HTR-8/SVneo (cell line): Measurements from ENCODE around the gene KMT2B.
"Not testable (repeated sequence)": the region's sequence is repeated elsewhere in the genome, so short reads cannot be mapped to it uniquely, and the experiment has no call there.

Experiments
- DNase-seq: peaks from one replicate; pipeline ENCODE4 v3.0.0; 2011; ENCODE audit warnings: low spot score, mixed read lengths; ENCODE audit not compliant: insufficient read length
- FAIRE-seq: peaks from 2 replicates; lab custom pipeline; 2011; peaks lifted over from hg19 to GRCh38; lab: Jason Lieb, UNC

Gene KMT2B

DNA sequence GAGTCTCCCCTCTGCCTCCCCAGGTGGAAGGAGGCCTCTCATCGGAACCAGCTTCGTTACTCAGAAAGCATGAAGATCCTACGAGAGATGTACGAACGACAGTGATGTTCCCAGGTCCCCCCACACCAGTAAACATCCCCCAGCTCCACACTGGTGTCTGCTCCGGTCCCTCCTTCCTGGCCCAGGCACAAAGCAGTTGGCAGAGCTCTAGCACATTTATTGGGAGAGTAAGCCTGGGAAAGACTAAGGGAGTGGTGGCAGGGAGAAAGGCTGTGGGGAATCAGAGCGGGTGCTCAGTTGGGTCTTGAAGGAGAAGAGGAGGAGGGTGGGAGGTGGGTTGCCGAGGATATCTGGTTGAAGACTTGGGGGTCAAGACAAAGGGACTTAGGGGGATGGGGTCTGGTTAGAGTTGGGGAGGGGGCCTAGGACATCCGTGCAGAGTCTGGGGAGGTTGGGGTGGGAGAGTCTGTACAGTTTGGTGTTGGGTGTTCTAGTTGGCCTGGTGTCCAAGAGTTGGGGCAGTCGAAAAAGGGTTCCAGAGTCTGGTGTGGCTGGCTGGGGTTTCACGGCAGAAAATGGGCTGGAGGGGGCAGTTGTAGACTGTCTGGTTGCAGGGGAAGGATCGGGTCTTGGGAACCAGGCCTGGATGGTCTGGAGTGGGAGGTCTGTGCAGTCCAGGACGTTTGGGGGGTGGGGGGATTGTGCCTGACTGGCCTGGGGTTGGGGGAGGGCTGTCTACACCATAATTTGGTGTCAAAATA, 36.7 kb downstream of the KMT2B start:
- FAIRE-seq (no peak), DNase-seq (no peak)

DNA sequence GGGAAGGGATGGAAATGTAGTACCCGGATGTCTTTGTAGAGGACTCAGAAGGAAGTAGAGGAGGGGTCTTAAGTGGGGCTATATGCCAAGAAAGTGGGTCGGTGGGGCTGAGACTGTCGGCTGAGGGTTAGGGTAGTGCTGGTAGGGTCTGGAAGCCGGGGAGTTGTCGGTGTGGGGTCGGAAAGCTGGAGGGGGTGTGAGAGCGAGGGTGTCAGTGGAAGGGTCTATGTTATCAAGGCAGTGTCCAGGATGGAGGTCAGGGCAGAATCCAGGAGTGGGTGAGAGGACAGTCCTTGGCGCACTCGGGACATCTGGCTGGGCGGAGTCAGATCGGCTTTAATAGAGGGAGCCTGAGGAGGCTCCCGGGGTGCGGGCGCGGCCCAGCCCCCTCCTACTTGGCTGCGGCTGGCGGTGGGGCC, 37.3 kb downstream of the KMT2B start:
- no peak for DNase-seq
- FAIRE-seq = no peak

DNA sequence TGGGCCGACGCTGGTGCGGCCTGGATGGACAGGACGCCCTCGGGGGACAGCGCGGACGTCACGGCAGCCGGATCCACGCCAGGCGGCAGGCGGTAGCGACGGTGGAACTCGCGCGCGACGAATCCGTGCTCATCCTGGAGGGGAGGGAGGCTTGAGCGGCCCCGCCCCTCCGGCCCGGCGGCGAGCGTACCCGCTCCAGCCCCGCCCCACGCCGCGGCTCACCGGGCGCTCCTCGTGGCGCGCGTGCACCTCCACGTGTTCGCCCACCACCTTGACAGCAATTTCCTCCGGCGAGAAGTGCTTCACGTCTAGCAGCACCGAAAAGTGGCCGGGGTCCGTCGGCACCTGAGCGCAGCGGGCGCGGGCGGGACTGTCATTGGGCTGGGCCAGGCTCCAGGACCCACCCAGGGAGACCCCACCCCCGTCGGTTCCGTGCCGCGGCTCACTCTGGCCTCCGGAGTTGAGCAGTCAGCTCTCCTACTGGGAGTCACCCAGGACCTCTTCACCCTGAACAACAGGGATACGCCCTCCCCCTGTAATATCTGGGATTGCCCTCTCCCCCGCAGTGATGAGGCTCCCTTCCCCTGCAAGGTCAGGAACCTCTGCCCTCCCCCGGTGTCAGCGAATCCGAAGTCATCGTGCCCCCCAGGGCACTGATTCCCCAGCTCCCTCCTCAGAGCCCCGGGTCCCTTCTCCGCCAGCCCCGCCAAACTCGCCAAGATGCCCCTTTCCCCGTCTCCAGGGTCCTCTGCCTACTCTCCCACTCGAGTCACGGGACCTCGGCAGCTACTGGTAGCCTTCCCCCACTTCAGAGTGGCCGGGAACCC, 38.0 kb downstream of the KMT2B start:
- FAIRE-seq (no peak), DNase-seq (no peak)

DNA sequence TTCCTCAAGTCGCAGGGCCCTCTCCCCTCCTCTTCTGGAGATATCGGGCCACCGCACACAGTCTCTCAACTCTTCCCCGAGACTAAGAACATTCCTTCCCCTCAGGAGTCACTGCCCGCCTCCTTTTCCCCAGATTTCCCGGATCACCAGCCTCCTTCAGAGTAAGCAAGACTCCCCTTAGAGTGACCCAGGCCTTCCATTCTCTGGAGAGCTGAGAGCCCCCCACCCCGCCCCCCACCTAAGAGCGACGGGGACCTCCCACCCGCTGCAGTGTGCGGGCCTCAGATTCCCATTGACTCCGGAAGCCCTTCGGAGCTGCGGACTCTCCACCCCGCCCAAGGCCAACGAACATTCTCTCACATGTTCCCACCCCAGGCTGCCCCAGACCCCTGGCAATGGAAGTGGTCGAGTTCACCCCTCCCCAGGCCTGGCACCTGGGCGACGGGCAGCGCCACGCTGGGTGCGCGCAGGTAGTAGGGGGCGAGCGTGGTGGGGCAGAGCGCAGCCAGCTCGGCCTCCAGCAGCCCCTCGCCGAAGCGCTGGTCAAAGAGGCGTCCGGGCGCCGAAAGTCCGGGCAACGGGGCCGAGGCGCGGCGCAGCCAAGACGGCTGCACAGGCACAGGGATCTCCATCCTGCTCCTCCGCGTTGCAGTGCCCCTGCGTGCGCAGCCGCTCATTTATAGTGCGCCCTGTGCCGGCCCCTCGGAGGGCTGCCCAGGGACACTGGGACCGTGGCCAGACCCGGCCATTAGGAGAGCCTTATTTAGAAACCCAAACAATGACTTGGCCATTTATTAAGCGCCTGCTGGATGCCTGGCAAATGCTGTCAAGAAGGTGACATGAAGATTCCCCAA, 38.8 kb downstream of the KMT2B start, which contains the start of gene HSPB6:
TSS of gene HSPB6 (minus strand) at position 653 of the 854 bp plus-strand sequence. CDS start at position 632, 21 bp downstream.
- FAIRE-seq (no peak), DNase-seq (no peak)

DNA sequence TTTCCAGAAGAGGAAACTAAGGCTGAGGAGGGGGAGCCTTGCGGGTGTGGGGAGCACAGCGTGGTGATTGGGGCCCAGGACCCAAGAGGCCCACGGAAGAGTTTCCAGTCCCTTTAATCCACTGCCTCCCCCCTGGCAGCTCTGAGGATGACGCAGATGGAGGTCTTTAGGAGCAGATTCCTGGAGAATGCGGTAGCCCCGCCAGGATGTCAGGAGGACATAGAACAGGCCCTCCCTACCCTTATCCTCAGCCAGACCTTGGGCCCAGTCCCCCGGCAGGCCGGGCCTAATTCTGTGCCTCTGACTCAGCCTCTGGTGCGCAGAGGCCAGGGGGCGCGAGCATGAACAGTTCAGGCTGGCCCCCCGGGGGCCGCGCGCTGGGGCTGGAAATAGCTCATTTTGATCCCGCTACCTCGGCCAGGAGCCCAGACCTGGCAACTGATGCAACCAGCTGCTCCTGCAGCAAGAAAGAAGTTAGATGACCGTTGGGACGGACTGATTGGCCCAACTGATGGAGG, 39.5 kb downstream of the KMT2B start:
- DNase-seq = peak; percentile 41
- no peak for FAIRE-seq

DNA sequence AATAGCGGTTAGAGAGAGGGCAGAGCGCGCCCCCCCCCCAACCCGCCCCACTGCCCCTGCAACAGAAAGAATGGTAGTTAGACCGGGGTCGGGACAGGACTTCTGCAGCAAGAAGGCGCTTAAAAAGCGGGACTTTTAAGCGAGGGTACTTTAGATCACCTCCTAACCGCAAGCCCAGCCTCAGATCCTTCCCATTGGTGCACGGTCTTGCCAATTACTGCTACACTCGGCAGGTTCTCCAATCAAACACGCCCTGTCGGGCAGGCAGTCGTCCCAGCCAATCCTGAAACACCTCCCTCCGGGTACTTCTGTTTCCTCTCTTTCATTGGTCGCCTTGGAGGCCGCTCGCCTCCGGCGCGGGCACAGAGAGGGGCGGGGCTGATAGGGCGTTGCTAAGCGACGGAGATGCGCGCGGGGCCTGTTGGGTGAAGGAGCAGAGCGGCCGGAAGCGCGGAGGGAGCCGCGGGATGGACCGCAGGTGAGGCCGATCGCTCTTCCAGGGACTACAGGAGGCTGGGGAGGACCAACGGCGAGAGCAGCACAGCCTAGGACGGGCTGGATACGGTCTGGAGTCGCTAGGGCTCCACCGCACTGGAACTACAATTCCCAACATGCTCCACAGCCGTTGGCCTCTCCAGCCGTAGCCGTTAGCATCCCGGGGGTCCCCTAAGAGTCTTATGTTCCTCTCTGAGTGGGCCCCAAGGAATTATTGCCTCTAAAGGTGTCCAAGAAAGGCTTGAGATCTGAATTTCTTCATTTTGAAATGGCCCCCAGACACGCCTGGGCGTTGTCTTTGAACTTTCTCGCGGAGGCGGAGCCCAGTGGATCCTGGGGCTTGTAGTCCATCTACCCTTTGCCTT, 40.2 kb downstream of the KMT2B start, which contains the start of gene PROSER3:
TSS of gene PROSER3 (plus strand) at position 428 of the 860 bp plus-strand sequence. CDS start at position 468, 40 bp downstream.
- peak; percentile 97 for FAIRE-seq
- DNase-seq = peak; percentile 98

DNA sequence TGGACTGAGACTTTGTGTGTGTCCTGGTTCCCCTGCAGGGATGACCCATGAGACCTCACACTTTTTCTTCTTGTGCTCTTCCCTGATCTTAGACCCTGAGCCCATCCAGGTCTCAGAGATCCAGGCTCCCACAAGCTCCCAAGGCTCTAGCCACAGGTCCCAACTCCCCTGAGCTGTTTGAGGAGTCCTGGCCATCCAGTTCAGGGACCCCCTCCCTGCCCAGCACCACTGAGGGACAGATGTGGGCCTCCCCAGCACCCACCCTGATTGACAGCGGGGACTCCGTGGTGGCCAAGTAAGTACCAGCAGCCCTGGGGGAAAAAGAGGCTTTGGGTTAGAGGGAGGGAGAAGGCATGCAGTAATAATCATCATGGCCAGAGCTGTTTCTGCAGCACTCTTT, 41.9 kb downstream of the KMT2B start:
- DNase-seq (no peak), FAIRE-seq (no peak)

DNA sequence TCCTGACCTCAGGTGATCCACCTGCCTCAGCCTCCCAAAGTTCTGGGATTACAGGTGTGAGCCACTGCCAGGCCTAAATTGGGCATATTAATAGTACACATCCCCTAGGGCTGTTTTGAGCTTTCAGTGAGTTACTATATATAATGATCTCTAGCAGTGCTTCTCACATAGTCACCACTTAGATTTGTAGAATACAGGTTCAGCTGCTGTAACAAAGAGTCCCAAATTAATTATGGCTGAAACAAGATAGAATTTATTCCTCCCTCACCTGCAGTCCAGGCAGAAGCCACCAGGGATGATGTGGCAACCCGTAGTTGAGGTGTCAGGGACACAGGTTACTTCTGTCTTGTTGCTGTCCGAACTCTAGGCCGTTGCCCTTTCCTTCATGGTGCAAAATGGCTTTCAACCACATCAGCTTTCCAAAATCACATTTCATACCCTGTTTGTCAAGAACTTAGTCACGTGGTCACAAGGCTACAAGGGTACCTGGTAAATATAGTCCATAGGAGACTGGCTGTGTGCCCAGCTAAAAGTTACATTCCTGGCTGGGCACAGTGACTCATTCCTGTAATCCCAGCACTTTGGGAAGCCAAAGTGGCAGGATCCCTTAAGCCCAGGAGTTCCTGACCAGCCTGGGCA, 43.0 kb downstream of the KMT2B start:
- FAIRE-seq (no peak), DNase-seq (no peak)

DNA sequence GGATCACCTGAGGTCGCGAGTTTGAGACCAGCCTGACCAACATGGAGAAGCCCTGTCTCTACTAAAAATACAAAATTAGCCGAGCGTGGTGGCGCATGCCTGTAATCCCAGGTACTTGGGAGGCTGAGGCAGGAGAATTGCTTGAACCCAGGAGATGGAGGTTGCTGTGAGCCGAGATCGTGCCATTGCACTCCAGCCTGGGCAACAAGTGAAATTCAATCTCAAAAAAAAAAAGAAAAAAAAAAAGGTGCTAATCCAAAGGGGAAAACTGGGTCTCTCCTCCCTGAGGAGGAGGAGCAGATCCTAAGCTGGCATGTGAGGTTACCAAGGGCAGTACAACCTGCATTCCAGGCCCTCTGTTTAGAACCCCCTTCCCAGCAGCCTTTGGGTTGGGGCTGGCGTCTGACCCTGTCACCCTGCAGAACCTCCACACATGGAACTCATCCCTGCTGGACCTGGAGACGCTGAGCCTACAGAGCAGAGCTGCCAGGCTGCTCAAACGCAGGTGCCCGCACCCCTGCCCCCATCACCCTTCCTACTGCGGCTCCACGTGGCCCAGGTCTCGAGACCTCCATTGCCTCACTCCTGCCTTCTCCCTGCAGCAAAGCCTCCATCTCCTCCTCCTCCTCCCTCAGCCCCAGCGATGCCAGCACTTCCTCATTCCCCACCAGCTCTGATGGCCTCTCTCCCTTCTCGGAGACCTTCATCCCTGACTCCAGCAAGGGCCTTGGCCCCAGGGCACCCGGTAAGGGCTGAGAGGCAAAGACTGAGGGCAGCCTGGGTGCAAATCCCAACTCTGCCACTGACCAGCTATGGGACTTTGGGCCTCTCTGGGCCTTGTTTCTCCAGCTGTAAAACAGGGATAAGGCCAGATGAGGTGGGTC, 46.9 kb downstream of the KMT2B start:
- FAIRE-seq = no peak
- no peak for DNase-seq

DNA sequence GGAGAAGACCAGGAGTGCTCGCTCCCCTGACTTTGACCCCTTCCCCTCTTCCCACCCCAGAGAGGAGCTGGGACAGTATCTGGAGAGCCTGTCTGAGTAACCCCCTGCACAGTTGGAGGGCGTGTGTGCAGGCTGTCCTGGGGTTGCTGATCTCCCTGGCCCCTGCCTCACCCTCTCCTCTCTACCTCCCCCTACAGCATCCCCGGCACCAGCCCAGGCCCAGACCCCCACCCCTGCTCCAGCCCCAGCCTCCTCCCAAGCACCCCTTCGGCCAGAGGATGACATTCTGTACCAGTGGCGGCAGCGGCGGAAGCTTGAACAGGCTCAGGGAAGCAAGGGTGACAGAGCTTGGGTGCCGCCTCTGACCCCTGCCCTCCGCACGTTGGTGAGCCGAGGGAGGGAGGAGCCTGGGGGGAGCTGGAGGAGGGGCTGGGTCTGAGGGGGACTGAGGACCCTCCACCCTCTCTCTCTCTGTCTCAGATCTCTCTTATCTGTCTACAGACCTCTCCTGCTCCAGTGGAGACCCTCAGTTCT, 48.8 kb downstream of the KMT2B start:
- DNase-seq = no peak
- no peak for FAIRE-seq

DNA sequence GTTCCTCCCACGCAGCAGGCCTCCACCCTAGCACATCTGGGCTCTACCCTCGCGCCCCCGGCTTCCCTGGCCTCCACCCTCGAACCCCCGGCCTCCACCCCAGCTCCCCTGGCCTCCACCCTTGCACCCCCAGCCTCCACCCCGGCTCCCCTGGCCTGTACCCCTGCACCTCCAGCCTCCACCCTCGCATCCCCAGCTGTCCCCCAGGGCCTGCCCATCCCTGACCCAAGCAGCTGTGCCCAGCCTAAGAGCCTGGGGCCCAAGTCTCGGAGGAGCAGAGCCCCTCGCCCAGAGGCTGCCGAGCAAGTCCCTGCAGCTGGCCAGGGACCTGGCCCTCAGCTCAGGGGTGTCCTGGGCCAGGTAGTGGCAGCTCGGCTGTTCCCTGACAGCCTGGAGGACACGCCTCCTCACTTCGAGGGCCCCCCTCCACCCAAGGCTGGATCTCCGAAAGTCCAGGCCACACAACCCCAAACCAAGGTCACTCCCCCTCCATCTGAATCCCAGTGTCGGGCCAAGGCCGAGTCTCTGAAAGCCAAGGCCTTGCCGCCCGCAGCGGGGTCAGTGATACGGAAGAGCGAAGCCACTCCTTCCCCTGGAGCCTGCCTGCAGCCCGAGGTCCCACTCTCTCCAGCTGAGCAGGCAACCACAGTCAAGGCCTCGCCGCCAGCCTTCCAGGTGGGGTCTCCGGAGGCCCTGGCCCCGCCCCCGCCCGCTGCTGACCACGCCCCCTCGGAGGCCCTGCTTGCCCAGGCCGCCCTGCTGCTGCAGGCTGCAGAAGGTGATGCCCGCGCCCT, 49.7 kb downstream of the KMT2B start:
- no peak for DNase-seq
- no peak for FAIRE-seq

DNA sequence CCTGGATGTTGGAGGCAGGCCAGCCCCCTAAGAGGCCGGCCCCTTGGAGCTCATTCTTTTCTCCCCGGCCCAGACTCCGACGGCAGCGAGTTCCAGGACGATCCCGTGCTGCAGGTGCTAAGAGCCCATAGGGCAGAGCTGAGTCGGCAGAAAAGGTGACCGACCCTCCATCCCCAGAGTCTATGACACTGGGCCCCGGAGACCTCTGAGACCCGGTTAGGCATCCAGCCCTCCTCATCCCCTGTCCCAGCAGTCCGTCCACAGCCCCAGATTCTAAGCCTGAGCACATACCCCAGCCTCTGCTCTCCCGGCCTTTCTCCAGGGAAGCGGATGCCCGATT, 50.2 kb downstream of the KMT2B start:
- no peak for DNase-seq
- FAIRE-seq = no peak

DNA sequence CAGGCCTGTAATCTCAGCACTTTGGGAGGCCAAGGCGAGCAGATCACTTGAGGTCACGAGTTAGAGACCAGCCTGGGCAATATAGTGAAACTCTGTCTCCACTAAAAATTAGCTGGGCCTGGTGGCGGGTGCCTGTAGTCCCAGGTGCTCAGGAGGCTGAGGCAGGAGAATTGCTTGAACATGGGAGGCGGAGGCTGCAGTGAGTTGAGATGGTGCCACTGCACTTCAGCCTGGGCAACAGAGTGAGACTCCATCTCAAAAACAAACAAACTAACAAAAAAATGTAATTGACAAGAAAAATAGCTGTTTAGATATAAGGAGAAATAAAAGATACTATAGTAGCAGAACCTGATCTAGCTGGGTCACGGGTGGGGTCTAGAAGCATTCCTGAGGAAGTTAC, 54.6 kb downstream of the KMT2B start:
- not testable (repeated sequence) for FAIRE-seq, DNase-seq

DNA sequence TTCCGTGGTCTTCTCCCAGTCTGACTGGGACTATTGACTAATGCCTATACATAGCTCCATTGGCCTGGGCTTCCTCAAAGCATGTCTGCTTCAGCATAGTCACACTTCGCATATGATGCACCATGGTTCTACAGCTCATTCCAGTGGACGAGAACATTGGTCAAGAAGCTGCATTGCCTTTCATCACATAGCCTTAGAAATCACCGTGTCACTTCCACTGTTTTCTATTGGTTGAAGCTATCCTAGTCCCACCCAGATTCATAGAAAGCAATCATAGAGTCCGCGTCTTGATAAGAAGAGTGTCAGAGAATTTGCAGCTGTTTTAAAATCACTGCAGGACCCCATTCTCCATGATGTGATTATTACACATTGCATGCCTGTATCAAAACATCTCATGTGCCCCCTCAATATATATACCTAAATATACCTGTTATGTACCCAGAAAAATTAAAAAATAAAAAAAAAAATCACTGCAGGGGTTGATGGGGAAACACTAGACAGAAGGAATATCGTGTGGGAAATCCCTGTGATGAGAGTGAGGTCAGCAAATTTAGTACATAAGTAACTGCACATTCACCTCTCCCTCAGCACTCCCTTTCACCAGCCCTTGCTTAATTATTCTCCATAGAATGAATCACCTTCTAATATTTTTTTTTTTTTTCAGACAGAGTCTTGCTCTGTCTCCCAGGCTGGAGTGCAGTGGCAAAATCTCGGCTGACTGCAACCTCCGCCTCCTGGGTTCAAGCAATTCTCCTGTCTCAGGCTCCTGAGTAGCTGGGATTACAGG, 55.4 kb downstream of the KMT2B start:
- DNase-seq = no peak
- FAIRE-seq = no peak

DNA sequence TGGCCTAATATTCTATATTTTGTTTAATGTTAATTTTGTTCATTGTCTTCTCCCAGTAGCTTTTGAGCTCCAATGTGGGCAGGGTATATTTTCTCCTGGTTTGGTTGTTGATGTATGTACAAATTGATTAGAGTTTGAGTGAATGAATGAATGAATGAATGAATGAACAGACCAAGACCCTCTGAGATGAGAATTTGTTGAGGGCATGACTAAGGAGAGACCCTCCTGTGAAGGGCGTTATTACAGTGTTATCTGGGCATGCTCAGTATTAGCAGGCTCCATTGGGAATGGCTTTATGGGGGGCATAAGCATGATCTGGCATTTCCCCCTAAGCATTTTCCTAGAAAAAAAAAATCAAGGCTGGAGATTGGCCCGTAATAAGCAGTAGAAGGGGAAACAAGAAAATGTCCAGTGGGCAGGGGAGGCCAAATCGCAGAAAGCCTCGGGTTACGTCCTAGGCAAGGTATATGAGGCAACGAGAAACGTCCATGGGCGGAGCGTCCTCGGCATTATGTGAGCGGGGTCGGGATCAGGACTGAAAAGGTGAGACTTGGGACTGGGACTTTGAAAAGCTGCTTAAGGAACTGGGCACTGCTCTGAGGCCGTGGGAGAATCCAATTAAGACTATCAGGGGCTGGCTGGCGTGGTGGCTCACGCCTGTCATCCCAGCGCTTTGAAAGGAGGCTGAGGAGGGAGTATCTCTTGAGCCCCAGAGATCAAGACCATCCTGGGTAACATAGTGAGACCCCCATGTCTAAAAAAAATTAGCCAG, 56.7 kb downstream of the KMT2B start:
- no peak for FAIRE-seq

DNA sequence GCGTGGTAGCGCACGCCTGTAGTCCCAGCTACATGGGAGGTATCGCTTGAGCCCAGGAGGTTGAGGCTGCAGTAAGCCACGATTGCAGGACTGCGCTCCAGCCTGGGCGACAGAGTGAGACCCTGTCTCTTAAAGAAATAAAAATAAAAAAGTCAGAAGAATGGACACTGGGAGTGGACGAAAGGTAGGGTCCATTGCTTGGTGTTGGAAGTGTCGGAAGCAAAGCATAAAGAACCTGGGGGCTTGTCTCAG, 57.2 kb downstream of the KMT2B start:
- no peak for FAIRE-seq

More for the DNA sequence above, 56.7 kb downstream of the KMT2B start:
- no peak for DNase-seq

More for the DNA sequence above, 57.2 kb downstream of the KMT2B start:
- no peak for DNase-seq
